ENCODE data around the gene CLCF1.
A peak's percentile ranks its signal among the peaks of the same experiment; 100 is the strongest.

The CLCF1 gene

DNA sequence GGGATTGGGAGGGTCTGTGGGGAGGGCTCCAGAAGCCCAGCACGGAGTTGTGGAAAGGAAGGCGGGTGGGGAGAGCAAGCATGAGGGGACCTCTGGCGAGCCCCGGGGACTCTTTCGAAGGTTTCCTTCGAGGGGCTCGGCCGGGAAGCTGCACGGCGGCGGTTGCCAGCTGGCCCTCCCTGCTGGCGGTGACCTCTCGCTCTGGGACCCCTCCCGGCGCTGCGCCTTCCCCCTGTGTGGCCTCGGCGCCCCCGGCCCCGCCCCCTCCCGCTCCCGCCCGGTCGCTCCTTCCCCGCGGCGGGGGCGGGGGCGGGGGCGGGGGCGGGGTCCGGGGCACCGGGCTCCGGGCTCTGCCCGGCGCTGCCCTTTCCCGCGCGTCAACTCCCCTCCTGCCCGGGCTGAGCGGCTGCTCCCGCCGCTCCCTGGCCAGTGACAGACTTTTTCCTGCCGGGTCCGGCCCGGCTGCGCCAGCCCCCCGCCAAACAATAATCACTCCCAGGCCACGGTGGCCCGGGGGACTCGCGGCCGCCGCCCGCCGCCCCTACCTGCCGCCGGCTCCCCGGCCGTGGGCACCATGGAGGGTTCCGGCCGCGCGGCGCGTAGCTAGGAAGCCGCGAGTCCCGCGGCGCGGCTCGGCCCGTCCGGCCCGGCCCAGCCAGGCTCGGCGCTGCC is 941 bp downstream of the CLCF1 start:
- peak overlapping the region; percentile 62; the same call in 1 of the 2 replicates for H3K4me3 ChIP-seq (ENCODE audit: low read length)
- peaks cover 25% of the 10 kb centered on the region for H3K27me3 ChIP-seq (ENCODE audit: control insufficient read depth, insufficient read depth, low read length)
- no peak overlapping the region for H3K27ac ChIP-seq (ENCODE audit: low read length)
- H3K4me1 ChIP-seq (ENCODE audit: control insufficient read depth, insufficient read depth, low read length) = peaks cover 22% of the 10 kb centered on the region
- H3K36me3 ChIP-seq (ENCODE audit: control insufficient read depth, insufficient read depth, low read length) = no peaks in the 10 kb centered on the region
- no peaks in the 10 kb centered on the region for H3K9me3 ChIP-seq (ENCODE audit: control insufficient read depth, insufficient read depth, low read length)
- DNase-seq (ENCODE audit: low read depth, low spot score) = no peak
- WGBS (ENCODE audit: insufficient coverage, insufficient read length) = no CpG with 5 or more reads among the region's 78 CpGs

DNA sequence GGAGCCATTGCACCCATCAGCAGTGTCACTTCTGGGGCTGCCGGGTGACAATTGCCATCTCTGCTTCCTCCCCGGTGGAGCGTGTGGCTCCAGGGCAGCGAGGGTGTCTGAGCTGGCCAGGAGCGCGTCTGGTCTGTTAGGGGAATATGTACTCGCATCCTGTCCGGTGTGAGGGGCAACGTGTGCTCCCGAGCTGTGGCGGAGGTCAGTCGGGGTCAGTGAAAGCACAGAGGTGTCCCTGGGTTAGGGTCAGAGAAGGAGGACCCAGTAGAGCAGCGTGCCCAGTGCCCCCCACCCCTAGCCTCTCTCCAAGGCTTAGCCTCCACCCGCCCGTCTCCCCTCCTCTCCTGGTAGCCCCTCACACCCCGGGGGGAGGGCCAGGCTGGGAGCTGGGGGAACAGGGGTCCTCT is 1.5 kb downstream of the CLCF1 start:
- no peak overlapping the region for H3K27ac ChIP-seq (ENCODE audit: low read length)
- DNase-seq (ENCODE audit: low read depth, low spot score) = no peak
- H3K27me3 ChIP-seq (ENCODE audit: control insufficient read depth, insufficient read depth, low read length) = peaks cover 20% of the 10 kb centered on the region
- H3K36me3 ChIP-seq (ENCODE audit: control insufficient read depth, insufficient read depth, low read length) = no peaks in the 10 kb centered on the region
- H3K4me1 ChIP-seq (ENCODE audit: control insufficient read depth, insufficient read depth, low read length) = peaks cover 22% of the 10 kb centered on the region
- H3K4me3 ChIP-seq (ENCODE audit: low read length) = peak overlapping the region; percentile 28; the same call in 1 of the 2 replicates
- no CpG with 5 or more reads among the region's 16 CpGs for WGBS (ENCODE audit: insufficient coverage, insufficient read length)
- H3K9me3 ChIP-seq (ENCODE audit: control insufficient read depth, insufficient read depth, low read length) = no peaks in the 10 kb centered on the region

DNA sequence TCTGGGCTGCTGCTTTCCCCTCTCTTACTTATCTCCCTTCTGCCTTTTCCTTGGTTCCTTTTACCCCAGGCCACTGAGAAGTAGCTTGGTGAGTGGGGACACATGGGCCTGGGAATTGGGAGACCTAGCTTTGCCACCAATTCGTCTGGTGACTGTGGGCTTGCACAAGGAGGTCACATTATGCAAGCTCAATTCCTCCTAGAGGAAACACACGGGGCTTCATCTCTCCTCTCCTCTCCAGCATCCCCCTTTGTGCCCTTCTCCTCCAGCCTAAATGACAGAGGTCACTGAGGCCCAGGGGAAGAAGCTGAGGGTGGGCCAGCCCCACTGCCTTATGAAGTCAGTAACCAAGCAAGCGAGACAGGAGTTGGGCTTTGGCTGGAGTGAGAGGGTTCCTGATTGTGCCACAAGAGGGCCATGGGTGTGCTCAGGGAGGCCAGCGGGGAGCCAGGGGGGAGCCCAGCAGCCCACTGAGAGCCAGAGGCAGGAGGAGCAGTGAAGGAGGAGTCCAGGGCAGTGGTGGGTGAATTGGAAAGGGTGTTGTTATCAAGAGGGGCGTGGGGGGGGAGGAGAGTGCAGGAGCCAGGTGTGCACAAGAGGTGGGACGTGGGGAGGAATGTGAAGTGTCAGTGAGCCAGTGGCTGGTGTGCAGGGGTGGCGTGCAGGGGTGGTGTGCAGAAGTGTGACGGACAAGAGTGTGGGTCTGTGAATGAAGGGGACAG is 2.0 kb downstream of the CLCF1 start:
- H3K36me3 ChIP-seq (ENCODE audit: control insufficient read depth, insufficient read depth, low read length) = no peaks in the 10 kb centered on the region
- no peak overlapping the region for H3K27ac ChIP-seq (ENCODE audit: low read length)
- no peaks in the 10 kb centered on the region for H3K9me3 ChIP-seq (ENCODE audit: control insufficient read depth, insufficient read depth, low read length)
- H3K27me3 ChIP-seq (ENCODE audit: control insufficient read depth, insufficient read depth, low read length) = peaks cover 17% of the 10 kb centered on the region; the same call in 1 of the 2 replicates
- H3K4me1 ChIP-seq (ENCODE audit: control insufficient read depth, insufficient read depth, low read length) = peaks cover 22% of the 10 kb centered on the region
- WGBS (ENCODE audit: insufficient coverage, insufficient read length) = no CpG with 5 or more reads among the region's 8 CpGs
- H3K4me3 ChIP-seq (ENCODE audit: low read length) = no peak overlapping the region; the same call in 1 of the 2 replicates
- DNase-seq (ENCODE audit: low read depth, low spot score) = no peak

DNA sequence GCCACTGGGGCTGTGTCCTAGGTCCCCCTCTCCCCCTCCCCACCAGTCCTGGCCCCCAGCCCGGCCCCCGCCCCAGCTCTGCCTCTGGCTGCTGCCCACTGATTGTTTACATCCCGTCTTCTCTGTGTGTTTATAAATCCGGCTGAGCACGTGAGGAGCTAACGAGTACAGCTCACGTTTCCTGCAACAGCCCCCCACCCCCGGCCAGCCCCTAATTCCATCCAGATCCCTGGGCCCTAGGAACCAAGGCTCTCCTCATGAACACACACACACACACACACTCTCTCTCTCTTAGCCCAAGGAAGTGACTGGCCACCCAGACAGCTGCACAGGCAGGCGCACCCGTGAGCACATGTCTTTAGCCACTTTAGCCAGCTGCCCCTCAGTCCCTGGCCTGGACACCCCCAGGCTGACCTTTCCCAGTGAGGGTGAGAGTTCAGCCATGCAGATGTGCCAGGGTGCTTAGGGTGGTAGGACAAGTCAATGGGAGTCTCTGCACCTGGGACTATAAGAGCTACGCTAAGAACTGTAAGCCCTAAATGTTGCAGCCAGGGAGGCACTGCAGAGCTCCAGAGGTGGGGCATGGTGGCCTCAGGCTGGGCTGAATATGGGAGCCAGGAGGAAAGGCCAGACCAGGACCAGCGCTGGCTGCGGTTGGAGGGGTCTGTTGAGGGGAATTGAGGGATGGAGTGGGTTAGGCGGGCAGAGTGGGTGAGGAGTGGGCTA is 2.9 kb downstream of the CLCF1 start:
- no peak overlapping the region for H3K4me3 ChIP-seq (ENCODE audit: low read length)
- peaks cover 21% of the 10 kb centered on the region for H3K4me1 ChIP-seq (ENCODE audit: control insufficient read depth, insufficient read depth, low read length)
- WGBS (ENCODE audit: insufficient coverage, insufficient read length) = no CpG with 5 or more reads among the region's 14 CpGs
- H3K36me3 ChIP-seq (ENCODE audit: control insufficient read depth, insufficient read depth, low read length) = no peaks in the 10 kb centered on the region
- no peak for DNase-seq (ENCODE audit: low read depth, low spot score)
- no peak overlapping the region for H3K27ac ChIP-seq (ENCODE audit: low read length)
- H3K9me3 ChIP-seq (ENCODE audit: control insufficient read depth, insufficient read depth, low read length) = no peaks in the 10 kb centered on the region
- peaks cover 14% of the 10 kb centered on the region; the same call in 1 of the 2 replicates for H3K27me3 ChIP-seq (ENCODE audit: control insufficient read depth, insufficient read depth, low read length)

DNA sequence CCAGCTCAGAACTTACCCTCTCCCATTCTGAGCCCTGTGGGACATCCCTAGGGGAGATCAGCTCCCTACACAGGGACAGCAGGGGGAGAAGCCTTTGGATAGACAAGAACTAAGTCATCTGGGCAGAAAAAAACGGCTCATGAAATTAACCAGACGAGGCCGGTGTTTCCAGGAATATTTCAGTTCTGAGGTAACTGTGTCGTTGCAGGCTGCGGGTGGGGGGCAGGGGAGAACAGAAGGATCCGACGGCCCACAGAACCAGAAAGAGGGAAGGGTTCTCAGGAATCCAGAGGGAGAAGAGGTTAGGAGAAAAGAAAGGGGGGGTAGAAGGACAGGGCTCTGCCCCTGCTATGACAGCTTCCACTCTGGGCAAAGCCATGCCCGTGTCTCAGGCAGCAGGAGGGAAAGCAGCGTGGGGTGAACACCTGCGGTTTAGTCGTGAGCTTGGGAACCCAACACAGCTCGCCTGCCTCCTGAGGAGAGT is 3.6 kb downstream of the CLCF1 start:
- no peaks in the 10 kb centered on the region for H3K9me3 ChIP-seq (ENCODE audit: control insufficient read depth, insufficient read depth, low read length)
- peaks cover 13% of the 10 kb centered on the region; the same call in 1 of the 2 replicates for H3K27me3 ChIP-seq (ENCODE audit: control insufficient read depth, insufficient read depth, low read length)
- no peak for DNase-seq (ENCODE audit: low read depth, low spot score)
- no CpG with 5 or more reads among the region's 12 CpGs for whole genome bisulfite sequencing (ENCODE audit: insufficient coverage, insufficient read length)
- no peak overlapping the region for H3K27ac ChIP-seq (ENCODE audit: low read length)
- no peaks in the 10 kb centered on the region for H3K36me3 ChIP-seq (ENCODE audit: control insufficient read depth, insufficient read depth, low read length)
- H3K4me1 ChIP-seq (ENCODE audit: control insufficient read depth, insufficient read depth, low read length) = peaks cover 20% of the 10 kb centered on the region
- H3K4me3 ChIP-seq (ENCODE audit: low read length) = no peak overlapping the region

DNA sequence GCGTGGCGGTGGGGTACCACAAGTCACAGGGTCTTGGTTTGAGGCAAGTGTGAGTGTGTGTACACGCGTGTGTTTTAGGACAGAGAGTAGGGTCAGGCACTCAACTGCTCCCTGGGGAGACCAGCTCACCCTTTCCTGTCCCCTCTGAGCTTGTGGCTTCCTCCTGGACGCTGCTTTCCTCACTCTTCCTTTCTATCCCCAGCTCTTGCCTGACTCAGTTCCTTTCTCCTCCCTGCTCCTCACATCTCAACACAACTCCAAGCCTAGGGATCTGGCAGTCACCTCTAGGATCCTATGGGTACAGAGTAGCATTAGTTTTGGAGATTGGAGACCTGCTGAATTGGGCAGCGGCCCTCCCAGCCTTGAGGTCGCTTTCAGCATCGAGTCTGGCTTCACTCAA is 4.1 kb downstream of the CLCF1 start:
- no peak for DNase-seq (ENCODE audit: low read depth, low spot score)
- Histone ChIP-seq H3K4me1 (ENCODE audit: control insufficient read depth, insufficient read depth, low read length) (peaks cover 16% of the 10 kb centered on the region), H3K27ac (ENCODE audit: low read length) (no peak overlapping the region), H3K27me3 (ENCODE audit: control insufficient read depth, insufficient read depth, low read length) (peaks cover 8% of the 10 kb centered on the region; the same call in 1 of the 2 replicates), H3K9me3 (ENCODE audit: control insufficient read depth, insufficient read depth, low read length) (no peaks in the 10 kb centered on the region), H3K36me3 (ENCODE audit: control insufficient read depth, insufficient read depth, low read length) (no peaks in the 10 kb centered on the region), H3K4me3 (ENCODE audit: low read length) (no peak overlapping the region)
- no CpG with 5 or more reads among the region's 8 CpGs for WGBS (ENCODE audit: insufficient coverage, insufficient read length)

DNA sequence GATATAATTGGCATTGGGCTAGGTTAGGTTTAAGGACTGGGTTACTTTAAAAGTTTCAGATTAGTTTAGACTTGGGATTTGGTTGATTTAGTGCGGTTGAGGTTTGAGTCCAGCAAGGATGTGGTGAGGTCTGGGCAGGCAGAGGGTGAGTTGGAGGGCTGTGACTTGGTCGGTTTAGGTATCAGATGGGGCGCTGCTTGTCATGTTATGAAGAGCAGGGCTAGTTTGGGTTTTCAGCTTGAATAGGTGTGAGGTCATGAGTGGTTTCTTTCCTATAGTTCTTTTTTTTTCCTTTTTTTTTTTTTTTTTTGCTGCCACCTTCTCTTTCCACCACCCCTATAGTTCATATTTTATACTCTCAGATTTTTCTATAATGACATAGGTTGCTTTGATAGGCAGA is 4.8 kb downstream of the CLCF1 start:
- H3K36me3 ChIP-seq (ENCODE audit: control insufficient read depth, insufficient read depth, low read length) = no peaks in the 10 kb centered on the region
- H3K27ac ChIP-seq (ENCODE audit: low read length) = no peak overlapping the region
- no peak for DNase-seq (ENCODE audit: low read depth, low spot score)
- H3K9me3 ChIP-seq (ENCODE audit: control insufficient read depth, insufficient read depth, low read length) = no peaks in the 10 kb centered on the region
- whole genome bisulfite sequencing (ENCODE audit: insufficient coverage, insufficient read length) = 100% methylated on average over 1 of the region's 3 CpGs
- no peak overlapping the region for H3K4me3 ChIP-seq (ENCODE audit: low read length)
- peaks cover 8% of the 10 kb centered on the region; the same call in 1 of the 2 replicates for H3K27me3 ChIP-seq (ENCODE audit: control insufficient read depth, insufficient read depth, low read length)
- H3K4me1 ChIP-seq (ENCODE audit: control insufficient read depth, insufficient read depth, low read length) = peaks cover 16% of the 10 kb centered on the region

DNA sequence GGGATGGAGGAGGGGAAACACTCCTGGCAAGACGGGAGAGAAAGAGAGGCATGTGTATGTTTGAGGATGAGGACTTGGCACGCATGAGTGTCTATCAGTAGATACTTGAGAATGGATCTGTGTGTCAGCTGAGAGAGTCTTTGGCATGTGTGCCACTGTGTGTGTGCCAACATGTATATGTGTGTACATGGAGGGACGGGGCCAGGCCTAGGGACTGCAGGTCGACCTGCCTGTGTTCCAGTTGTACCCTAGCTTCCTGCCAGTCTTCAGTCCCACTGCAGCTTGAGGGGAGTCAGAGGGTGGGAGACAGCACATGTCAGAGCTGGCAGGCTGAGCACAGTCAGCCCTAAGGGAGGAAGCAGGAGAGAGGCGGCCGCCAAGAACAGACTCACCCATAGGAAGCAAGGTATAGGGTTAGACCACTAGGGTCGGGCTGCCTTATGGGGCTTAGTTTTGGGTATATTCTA is 5.6 kb downstream of the CLCF1 start:
- peaks cover 8% of the 10 kb centered on the region; the same call in 1 of the 2 replicates for H3K27me3 ChIP-seq (ENCODE audit: control insufficient read depth, insufficient read depth, low read length)
- no CpG with 5 or more reads among the region's 7 CpGs for WGBS (ENCODE audit: insufficient coverage, insufficient read length)
- H3K9me3 ChIP-seq (ENCODE audit: control insufficient read depth, insufficient read depth, low read length) = no peaks in the 10 kb centered on the region
- DNase-seq (ENCODE audit: low read depth, low spot score) = no peak
- H3K4me1 ChIP-seq (ENCODE audit: control insufficient read depth, insufficient read depth, low read length) = peaks cover 16% of the 10 kb centered on the region
- no peaks in the 10 kb centered on the region for H3K36me3 ChIP-seq (ENCODE audit: control insufficient read depth, insufficient read depth, low read length)
- no peak overlapping the region for H3K27ac ChIP-seq (ENCODE audit: low read length)
- H3K4me3 ChIP-seq (ENCODE audit: low read length) = no peak overlapping the region

DNA sequence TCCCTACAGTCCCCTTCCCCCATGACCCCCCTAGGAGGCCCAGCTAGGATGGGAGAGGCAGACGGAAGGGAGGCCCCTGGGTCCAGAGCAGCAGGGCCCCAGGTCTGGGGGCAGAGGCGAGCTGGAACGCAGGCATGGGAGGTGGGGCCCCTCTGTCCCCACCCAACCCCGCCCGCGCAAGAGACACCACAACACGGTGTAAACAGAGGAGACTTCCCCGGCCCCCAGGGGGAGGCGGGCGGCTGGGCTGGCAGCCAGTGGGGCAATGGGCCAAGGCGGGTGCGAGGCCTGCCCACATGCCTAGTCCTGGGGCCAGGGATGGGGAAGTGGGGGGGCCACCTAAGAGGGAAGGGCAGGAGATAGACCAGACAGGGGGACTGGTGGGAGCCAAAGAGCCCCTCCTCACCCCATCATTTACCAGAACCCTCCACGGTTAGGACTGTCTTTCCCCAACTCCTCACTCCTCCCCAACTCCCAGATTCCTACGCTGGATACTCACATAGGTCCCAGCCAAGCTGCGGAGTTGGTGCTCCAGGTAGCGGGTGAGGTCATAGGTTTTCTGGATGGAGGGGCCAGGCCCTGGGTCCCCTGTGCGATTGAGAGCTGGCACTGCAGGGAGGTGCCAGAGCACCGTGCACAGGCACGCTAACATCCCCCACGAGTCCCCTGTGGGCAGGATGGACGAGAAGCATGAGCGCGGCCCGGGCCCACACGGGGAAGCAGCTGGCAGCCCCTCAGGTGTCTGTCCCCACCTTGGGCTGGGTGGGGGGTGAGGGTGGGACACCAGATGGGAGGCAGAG is 6.2 kb downstream of the CLCF1 start:
- H3K4me1 ChIP-seq (ENCODE audit: control insufficient read depth, insufficient read depth, low read length) = peaks cover 16% of the 10 kb centered on the region
- no peak overlapping the region for H3K27ac ChIP-seq (ENCODE audit: low read length)
- no CpG with 5 or more reads among the region's 25 CpGs for WGBS (ENCODE audit: insufficient coverage, insufficient read length)
- H3K36me3 ChIP-seq (ENCODE audit: control insufficient read depth, insufficient read depth, low read length) = no peaks in the 10 kb centered on the region
- H3K9me3 ChIP-seq (ENCODE audit: control insufficient read depth, insufficient read depth, low read length) = no peaks in the 10 kb centered on the region
- DNase-seq (ENCODE audit: low read depth, low spot score) = no peak
- no peak overlapping the region for H3K4me3 ChIP-seq (ENCODE audit: low read length)
- peaks cover 7% of the 10 kb centered on the region; the same call in 1 of the 2 replicates for H3K27me3 ChIP-seq (ENCODE audit: control insufficient read depth, insufficient read depth, low read length)
